GM04504 (cell line): ENCODE results near the gene CCIN.
"Not testable (repeated sequence)": the region's sequence is repeated elsewhere in the genome, so short reads cannot be mapped to it uniquely, and the experiment has no call there.

Source experiments
- DNase-seq: peaks from one replicate; pipeline ENCODE4 v3.0.0-alpha.2; 2012; ENCODE audit warnings: low read depth

Gene CCIN

GRCh38 chr9:36160126-36160525 is 9.1 kb upstream of the CCIN start:
- DNase-seq: not testable (repeated sequence)

- DNase-seq: no peak
Observed at GRCh38 chr9:36161187-36161586, 8.0 kb upstream of the CCIN start.

- no peak for DNase-seq
Observed at GRCh38 chr9:36162211-36162738, 6.9 kb upstream of the CCIN start.

- DNase-seq: no peak
Observed at GRCh38 chr9:36163049-36163785, 6.0 kb upstream of the CCIN start.

GRCh38 chr9:36163786-36164170 is 5.4 kb upstream of the CCIN start:
- no peak for DNase-seq

GRCh38 chr9:36164372-36164771 is 4.8 kb upstream of the CCIN start:
- DNase-seq: no peak

GRCh38 chr9:36164989-36165388 is 4.2 kb upstream of the CCIN start:
- no peak for DNase-seq

GRCh38 chr9:36165826-36166167 is 3.4 kb upstream of the CCIN start:
- DNase-seq: no peak

GRCh38 chr9:36166168-36166927 is 2.8 kb upstream of the CCIN start:
- DNase-seq: peak; percentile 68

GRCh38 chr9:36169708-36170107 is 520 bp downstream of the CCIN start:
- no peak for DNase-seq

- DNase-seq: no peak
Observed at GRCh38 chr9:36170531-36170930, 1.3 kb downstream of the CCIN start.

- DNase-seq: no peak
Observed at GRCh38 chr9:36173861-36174260, 4.7 kb downstream of the CCIN start.

- no peak for DNase-seq
Observed at GRCh38 chr9:36174271-36174670, 5.1 kb downstream of the CCIN start.

- DNase-seq: no peak
Observed at GRCh38 chr9:36174731-36175130, 5.5 kb downstream of the CCIN start.

- not testable (repeated sequence) for DNase-seq
Observed at GRCh38 chr9:36175209-36175608, 6.0 kb downstream of the CCIN start.

GRCh38 chr9:36176496-36176895 is 7.3 kb downstream of the CCIN start:
- not testable (repeated sequence) for DNase-seq

- no peak for DNase-seq
Observed at GRCh38 chr9:36177571-36177970, 8.4 kb downstream of the CCIN start.

GRCh38 chr9:36180243-36180642 is 11.1 kb downstream of the CCIN start:
- DNase-seq: not testable (repeated sequence)

GRCh38 chr9:36187414-36187813 is 18.2 kb downstream of the CCIN start:
- peak; percentile 81 for DNase-seq

GRCh38 chr9:36188212-36188611 is 19.0 kb downstream of the CCIN start:
- no peak for DNase-seq

- no peak for DNase-seq
Observed at GRCh38 chr9:36189976-36190375, 20.8 kb downstream of the CCIN start.

- DNase-seq: peak; percentile 99
Observed at GRCh38 chr9:36190388-36191289, 21.5 kb downstream of the CCIN start, which contains the start of gene CLTA. CLTA (plus strand) TSS chr9:36190921; CDS start chr9:36191057, 136 bp downstream.
